A549 treated with AZD9567 at 1 μM for 4 hours (cell line): Measurements from ENCODE around the gene SLC16A5. TPM values are rescaled to one million over a fixed set of nuclear protein-coding genes. Genes with fewer than 3 reads are reported as not detected.

ENCODE experiments used
- total RNA-seq: library from RNA; stranded (reverse); fragments of 200-300 nt; extraction: Qiagen RNA extraction; gene quantifications from 5 replicates; pipeline ENCODE4 v1.2.3, GENCODE V29; 2022; ENCODE audit not compliant: insufficient read depth

SLC16A5 gene, protein sequence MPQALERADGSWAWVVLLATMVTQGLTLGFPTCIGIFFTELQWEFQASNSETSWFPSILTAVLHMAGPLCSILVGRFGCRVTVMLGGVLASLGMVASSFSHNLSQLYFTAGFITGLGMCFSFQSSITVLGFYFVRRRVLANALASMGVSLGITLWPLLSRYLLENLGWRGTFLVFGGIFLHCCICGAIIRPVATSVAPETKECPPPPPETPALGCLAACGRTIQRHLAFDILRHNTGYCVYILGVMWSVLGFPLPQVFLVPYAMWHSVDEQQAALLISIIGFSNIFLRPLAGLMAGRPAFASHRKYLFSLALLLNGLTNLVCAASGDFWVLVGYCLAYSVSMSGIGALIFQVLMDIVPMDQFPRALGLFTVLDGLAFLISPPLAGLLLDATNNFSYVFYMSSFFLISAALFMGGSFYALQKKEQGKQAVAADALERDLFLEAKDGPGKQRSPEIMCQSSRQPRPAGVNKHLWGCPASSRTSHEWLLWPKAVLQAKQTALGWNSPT
- total RNA-seq: 21.2 to 29.7 TPM (median 29.1 TPM) in 5 replicates

DNA sequence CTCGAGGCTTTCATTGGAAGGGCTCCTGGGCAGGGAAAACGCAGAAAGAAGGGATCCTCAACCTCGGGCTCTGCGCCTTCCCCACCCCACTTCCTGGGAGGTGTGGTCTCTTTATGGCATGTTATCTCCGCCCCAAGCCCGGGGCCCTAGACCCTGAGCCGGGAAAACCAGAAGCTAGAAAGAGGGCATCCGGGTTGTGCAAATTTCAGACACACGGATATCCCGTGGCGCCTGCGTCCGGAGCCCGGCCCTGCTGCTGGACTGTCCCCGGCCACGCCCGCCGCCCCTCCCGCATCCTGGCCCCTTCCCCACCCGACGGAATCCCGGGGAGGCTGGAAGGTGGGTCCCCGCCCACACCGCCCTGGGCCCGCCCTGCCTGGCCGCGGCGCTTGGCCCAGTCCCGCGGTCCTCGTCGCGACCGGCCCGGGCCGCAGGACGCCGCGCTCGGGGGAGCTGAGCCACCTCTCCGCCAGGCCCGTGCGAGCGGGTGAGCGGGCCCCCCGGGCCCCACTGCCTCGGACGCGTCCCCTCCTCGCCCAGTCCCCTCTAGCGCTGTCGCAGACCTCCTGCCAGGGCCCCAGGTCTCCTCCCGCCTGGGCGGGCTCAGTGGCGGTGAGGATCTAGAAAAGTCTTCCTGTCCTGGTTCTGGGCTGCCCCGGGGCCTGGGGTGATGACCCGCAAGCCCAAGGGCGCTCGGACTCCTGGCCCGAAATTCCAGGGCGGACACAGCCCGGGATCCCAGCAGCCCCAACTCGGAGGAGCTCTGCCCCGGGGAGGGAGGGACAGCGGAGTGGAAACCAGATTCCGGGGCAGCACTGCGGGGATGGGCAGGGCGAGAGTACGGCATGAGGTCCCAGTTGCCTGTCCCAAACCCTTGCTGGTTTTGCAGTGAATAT is at the start of gene SLC16A5:
Gene SLC16A5, plus strand, starts transcription at position 397 of the 896 bp plus-strand sequence. CDS start 5,683 bp downstream, outside the sequence.

GRCh38 chr17:75046407-75047289 is 41.1 kb upstream of the SLC16A5 start, which contains the start of the genes ATP5PD and KCTD2:
Gene ATP5PD (minus strand): TSS chr17:75046969. CDS start chr17:75042650, 4,319 bp downstream.
Gene KCTD2 (plus strand): TSS chr17:75047225. CDS start chr17:75047251, 26 bp downstream.

DNA sequence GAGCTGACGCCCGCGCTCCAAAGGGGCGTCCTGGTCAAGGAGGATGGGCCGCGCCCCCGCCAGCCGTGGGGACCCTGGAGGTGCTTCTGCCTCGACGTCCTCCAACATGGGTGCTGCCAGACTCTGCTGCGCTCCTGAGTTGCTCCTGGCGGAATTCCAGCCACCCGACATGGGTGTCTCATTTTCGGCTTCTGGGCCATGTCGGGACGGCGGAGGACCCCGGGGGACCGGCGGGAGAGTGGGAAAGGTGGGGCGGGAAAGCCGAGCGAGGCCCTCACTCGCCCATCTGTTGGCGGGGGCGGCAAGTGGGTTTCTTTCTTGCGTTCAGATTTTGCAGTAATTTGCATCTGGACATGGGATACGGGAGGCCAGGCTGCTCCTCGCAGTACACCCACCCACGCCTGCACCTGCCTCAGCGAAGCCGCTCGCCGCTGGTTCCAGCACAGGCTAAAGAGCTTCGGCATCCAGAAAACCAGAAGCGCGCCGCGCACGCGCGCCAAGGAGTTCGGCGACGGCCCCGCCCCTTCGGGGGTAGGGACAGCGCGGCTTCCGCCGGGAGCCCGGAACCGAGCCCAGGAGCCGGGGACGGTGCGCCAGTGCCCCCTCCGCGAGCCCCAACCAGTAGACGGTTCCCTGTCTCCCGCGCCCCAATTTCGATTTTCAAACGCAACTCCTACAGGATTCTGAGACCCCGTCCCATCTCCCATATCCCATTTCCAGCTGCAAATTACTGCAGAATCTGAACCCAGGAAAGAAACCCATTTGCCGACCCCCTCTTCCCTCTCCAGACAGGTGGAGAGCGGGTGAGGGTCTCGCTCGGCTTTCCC is 21.9 kb downstream of the SLC16A5 start, which contains the start of gene ARMC7:
Gene ARMC7, plus strand, starts transcription at position 563 of the 827 bp plus-strand sequence. CDS start 320 bp downstream, outside the sequence.

DNA sequence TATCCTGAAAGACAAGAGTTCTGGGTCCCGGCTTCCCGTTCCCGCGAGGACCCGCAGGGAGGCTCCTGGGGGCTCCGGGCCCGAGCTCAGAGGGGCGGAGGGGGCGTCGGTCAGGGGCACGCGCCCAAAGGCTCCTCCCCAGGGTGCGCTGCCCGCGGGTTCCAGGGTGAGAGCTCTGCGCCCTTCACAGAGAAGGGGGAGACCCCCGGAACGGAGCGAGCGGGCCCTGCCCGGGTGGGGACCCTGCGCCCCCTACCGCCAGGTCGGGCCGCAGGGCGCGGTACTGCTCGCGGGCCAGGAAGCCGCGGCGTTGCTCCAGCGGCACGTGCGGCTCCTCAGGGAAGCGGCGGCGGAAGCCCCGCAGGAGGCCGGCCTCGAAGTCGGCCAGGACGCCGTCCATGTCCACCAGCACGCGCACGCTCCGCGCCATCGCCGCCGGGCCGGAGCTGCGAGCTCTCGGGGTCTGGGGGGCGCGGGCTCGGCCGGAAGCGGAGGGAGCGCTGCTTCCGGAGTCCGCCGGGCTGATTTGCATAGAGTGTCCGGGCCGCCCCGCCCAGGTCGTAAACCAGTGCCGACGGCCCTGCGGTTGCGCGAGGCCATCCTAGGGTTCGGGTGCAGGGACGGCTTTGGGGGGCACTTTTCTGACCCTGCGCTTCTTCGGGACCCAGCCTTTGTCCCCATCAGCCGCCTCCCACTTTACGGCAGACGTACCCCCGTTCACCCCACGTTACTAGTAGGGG is 43.7 kb downstream of the SLC16A5 start, which contains the start of gene NT5C:
Gene NT5C, minus strand, starts transcription at position 465 of the 740 bp plus-strand sequence. Its CDS starts 35 bp downstream, at position 430.

DNA sequence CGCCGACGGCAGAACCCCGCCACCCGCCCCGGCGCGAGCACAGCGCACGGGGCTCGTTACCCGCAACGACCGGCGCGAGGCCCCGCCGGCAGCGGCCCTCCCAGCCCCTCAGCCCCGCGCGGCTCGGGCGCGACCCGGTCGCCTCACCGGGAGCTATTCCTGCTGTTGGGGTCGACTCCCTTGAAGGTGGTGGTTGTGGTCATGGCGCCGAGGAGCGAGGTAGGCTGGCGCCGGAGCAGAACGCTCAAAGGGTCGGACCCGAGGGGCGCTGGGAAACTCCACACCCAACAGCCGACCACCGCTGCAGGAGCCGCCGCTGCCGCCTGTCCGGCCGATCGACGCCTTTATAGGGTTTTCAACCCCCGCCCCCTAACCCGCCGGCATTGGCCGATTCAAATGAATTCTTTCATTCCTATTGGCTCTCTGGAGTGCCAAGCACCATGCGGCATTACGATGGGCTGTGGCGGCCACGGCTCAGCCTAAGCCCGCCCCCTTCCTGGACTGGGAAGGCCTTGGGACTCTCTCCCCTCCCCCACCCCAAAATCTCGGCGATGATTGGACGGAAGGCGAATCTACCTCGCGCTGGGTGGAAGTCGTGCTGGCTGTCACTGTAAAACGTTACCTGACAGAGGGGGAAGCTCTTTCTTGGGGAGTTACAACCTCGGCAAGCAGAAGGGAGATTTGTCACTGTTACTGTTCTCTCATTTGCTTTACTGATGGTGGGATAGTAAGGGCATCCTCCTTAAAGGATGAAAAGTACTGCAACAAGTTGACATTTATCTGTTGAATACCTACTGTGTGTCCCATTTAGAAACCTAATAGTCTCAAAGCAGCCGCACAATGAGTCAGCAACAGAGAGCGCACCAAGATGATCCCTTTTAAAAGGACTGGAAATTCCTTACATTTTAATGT is 66.7 kb downstream of the SLC16A5 start, which contains the start of gene JPT1:
Gene JPT1, minus strand, starts transcription at position 318 of the 912 bp plus-strand sequence. Its CDS starts 115 bp downstream, at position 203.

Other genes with a start within 250 kb of the SLC16A5 start
- gene GRIN2C, start 228.1 kb upstream of the SLC16A5 start, total RNA-seq: 0.16 to 0.53 TPM (median 0.23 TPM) in 4 of 5 replicates, not detected in the other
- gene FDXR, start 215.0 kb upstream of the SLC16A5 start, total RNA-seq: 49.1 to 79.5 TPM (median 65.5 TPM) in 5 replicates
- 0.03 to 0.15 TPM (median 0.06 TPM) in 3 of 5 replicates, not detected in the others for gene FADS6, start 194.3 kb upstream of the SLC16A5 start, total RNA-seq
- gene USH1G, start 164.7 kb upstream of the SLC16A5 start, total RNA-seq: 0.06 to 0.09 TPM (median 0.06 TPM) in 4 of 5 replicates, not detected in the other
- 0.03 to 0.08 TPM (median 0.06 TPM) in 4 of 5 replicates, not detected in the other for gene OTOP2, start 163.7 kb upstream of the SLC16A5 start, total RNA-seq
- not detected in 5 replicates for gene OTOP3, start 152.1 kb upstream of the SLC16A5 start, total RNA-seq
- gene HID1, start 115.2 kb upstream of the SLC16A5 start, total RNA-seq: 11.9 to 17.0 TPM (median 12.3 TPM) in 5 replicates
- 68.1 to 71.3 TPM (median 68.8 TPM) in 5 replicates for gene CDR2L, start 100.3 kb upstream of the SLC16A5 start, total RNA-seq
- gene MRPL58, start 75.3 kb upstream of the SLC16A5 start, total RNA-seq: 63.6 to 85.7 TPM (median 80.7 TPM) in 5 replicates
- 490 to 552 TPM (median 514 TPM) in 5 replicates for gene ATP5PD, start 41.0 kb upstream of the SLC16A5 start, total RNA-seq
- gene KCTD2, start 40.7 kb upstream of the SLC16A5 start, total RNA-seq: 30.8 to 35.2 TPM (median 31.4 TPM) in 5 replicates
- gene ARMC7, start 22.0 kb downstream of the SLC16A5 start, total RNA-seq: 16.3 to 18.8 TPM (median 16.8 TPM) in 5 replicates
- gene NT5C, start 43.8 kb downstream of the SLC16A5 start, total RNA-seq: 61.9 to 137 TPM (median 123 TPM) in 5 replicates
- gene JPT1, start 66.6 kb downstream of the SLC16A5 start, total RNA-seq: 760 to 817 TPM (median 790 TPM) in 5 replicates
- gene SUMO2, start 95.0 kb downstream of the SLC16A5 start, total RNA-seq: 352 to 579 TPM (median 384 TPM) in 5 replicates
- gene NUP85, start 117.7 kb downstream of the SLC16A5 start, total RNA-seq: 91.8 to 101 TPM (median 98.8 TPM) in 5 replicates
- 21.3 to 34.9 TPM (median 31.4 TPM) in 5 replicates for gene GGA3, start 173.7 kb downstream of the SLC16A5 start, total RNA-seq
- gene MRPS7, start 173.9 kb downstream of the SLC16A5 start, total RNA-seq: 158 to 181 TPM (median 171 TPM) in 5 replicates
- gene MIF4GD, start 183.3 kb downstream of the SLC16A5 start, total RNA-seq: 31.9 to 38.5 TPM (median 37.8 TPM) in 5 replicates
- 16.5 to 24.0 TPM (median 22.8 TPM) in 5 replicates for gene SLC25A19, start 201.5 kb downstream of the SLC16A5 start, total RNA-seq